MCF 10A (cell line): ENCODE results near the gene MEIS2. TPM values are rescaled to one million over a fixed set of nuclear protein-coding genes. Genes with fewer than 3 reads are reported as not detected.

ENCODE experiments used
- BruUV-seq: library from RNA; stranded (reverse); fragments of 400-500 nt; replicated peaks from 2 replicates; lab custom pipeline; 2021; lab: Mats Ljungman, UMichigan
- CTCF ChIA-PET: fragments of 300-600 bp; sonication (Branson Sonifier 250); formaldehyde crosslinking; extraction: SDS; loops from one replicate; lab custom pipeline; 2021; ENCODE audit warnings: antibody characterized with exemption, inconsistent platforms; lab: Yijun Ruan, JAX
- POLR2A ChIA-PET: fragments of 300-600, 350-650 bp; sonication (Branson Sonifier 250); formaldehyde crosslinking; extraction: SDS; loops from one replicate; lab custom pipeline; 2020; ENCODE audit warnings: antibody characterized with exemption, inconsistent platforms; lab: Yijun Ruan, JAX
- DNase-seq: peaks from one replicate; pipeline ENCODE4 v3.0.0-alpha.2; 2018; ENCODE audit not compliant: unreplicated experiment
- H3K27ac Mint-ChIP-seq: one replicate; pipeline ENCODE4 v1.8.0; 2022; ENCODE audit warnings: mild to moderate bottlenecking, low read depth, mixed read lengths; ENCODE audit not compliant: unreplicated experiment
- H3K27me3 Mint-ChIP-seq: one replicate; pipeline ENCODE4 v1.8.0; 2022; ENCODE audit warnings: mixed read lengths; ENCODE audit not compliant: insufficient read depth, unreplicated experiment
- H3K36me3 Mint-ChIP-seq: one replicate; pipeline ENCODE4 v1.8.0; 2022; ENCODE audit warnings: mild to moderate bottlenecking, moderate library complexity, mixed read lengths; ENCODE audit not compliant: insufficient read depth, unreplicated experiment
- H3K4me1 Mint-ChIP-seq: one replicate; pipeline ENCODE4 v1.8.0; 2022; ENCODE audit warnings: mixed read lengths; ENCODE audit not compliant: insufficient read depth, unreplicated experiment
- H3K4me3 Mint-ChIP-seq: one replicate; pipeline ENCODE4 v1.8.0; 2022; ENCODE audit warnings: mild to moderate bottlenecking, moderate library complexity, mixed read lengths; ENCODE audit not compliant: unreplicated experiment
- H3K9me3 Mint-ChIP-seq: one replicate; pipeline ENCODE4 v1.8.0; 2022; ENCODE audit warnings: mixed read lengths; ENCODE audit not compliant: unreplicated experiment
- CTCF ChIP-seq: fragments of 200-600 bp; IDR thresholded peaks from one replicate; pipeline ENCODE4 v1.8.0; 2022; ENCODE audit warnings: antibody characterized with exemption, mild to moderate bottlenecking; ENCODE audit not compliant: unreplicated experiment
- intact Hi-C: fragments of 100-400 bp; cut with micrococcal nuclease; formaldehyde crosslinking; loops from 2 replicates; pipeline ENCODE4 v1.14.1; 2022
- total RNA-seq: library from RNA; stranded (reverse); gene quantifications from 2 replicates; pipeline ENCODE4 v1.2.3, GENCODE V29; 2022

MEIS2 gene
- total RNA-seq, 1 experiment from 2014 or later: 6.9 TPM

GRCh38 chr15:37077623-37078351 is 22.6 kb downstream of the MEIS2 start:
- ChIA-PET POLR2A (interaction anchor here (1.2 kb wide), 1 partner anchor 10 kb away, joined by 3 read pairs; no protein-coding TSS in a partner anchor), CTCF (interaction anchor here (0.7 kb wide), 1 partner anchor 24 kb away, joined by 3 read pairs; no protein-coding TSS in a partner anchor)
- no peak for TF ChIP-seq CTCF
- Mint-ChIP-seq H3K36me3 (peaks cover 23% of the 10 kb centered on the region), H3K9me3 (no peaks in the 10 kb centered on the region), H3K27me3 (no peaks in the 10 kb centered on the region), H3K27ac (no peak overlapping the region), H3K4me3 (no peak overlapping the region), H3K4me1 (peaks cover 5% of the 10 kb centered on the region)
- no peak for DNase-seq
- no TSS peak for BruUV-seq
- intact Hi-C loops: no loop called here

GRCh38 chr15:37076543-37076942 is 23.8 kb downstream of the MEIS2 start:
- H3K4me1 Mint-ChIP-seq: peaks cover 5% of the 10 kb centered on the region
- BruUV-seq: no TSS peak
- H3K36me3 Mint-ChIP-seq: peaks cover 12% of the 10 kb centered on the region
- no peaks in the 10 kb centered on the region for H3K9me3 Mint-ChIP-seq
- H3K27me3 Mint-ChIP-seq: no peaks in the 10 kb centered on the region
- DNase-seq: no peak
- CTCF ChIA-PET: no interaction called here
- intact Hi-C loops: no loop called here
- no peak overlapping the region for H3K4me3 Mint-ChIP-seq
- no peak overlapping the region for H3K27ac Mint-ChIP-seq
- TF ChIP-seq CTCF: no peak
- POLR2A ChIA-PET: no interaction called here

GRCh38 chr15:37075777-37076176 is 24.6 kb downstream of the MEIS2 start:
- peaks cover 6% of the 10 kb centered on the region for H3K36me3 Mint-ChIP-seq
- DNase-seq: no peak
- H3K4me3 Mint-ChIP-seq: no peak overlapping the region
- intact Hi-C loops: no loop called here
- no peaks in the 10 kb centered on the region for H3K9me3 Mint-ChIP-seq
- TF ChIP-seq CTCF: no peak
- CTCF ChIA-PET: no interaction called here
- no TSS peak for BruUV-seq
- POLR2A ChIA-PET: no interaction called here
- no peaks in the 10 kb centered on the region for H3K27me3 Mint-ChIP-seq
- H3K27ac Mint-ChIP-seq: no peak overlapping the region
- H3K4me1 Mint-ChIP-seq: peaks cover 5% of the 10 kb centered on the region

- Mint-ChIP-seq H3K9me3 (no peaks in the 10 kb centered on the region), H3K27ac (no peak overlapping the region), H3K4me3 (no peak overlapping the region), H3K36me3 (peaks cover under 1% of the 10 kb centered on the region), H3K4me1 (peaks cover 5% of the 10 kb centered on the region), H3K27me3 (no peaks in the 10 kb centered on the region)
- BruUV-seq: no TSS peak
- CTCF ChIA-PET: interaction anchor here (0.8 kb wide), 1 partner anchor 9 kb away, joined by 4 read pairs; no protein-coding TSS in a partner anchor
- no peak for TF ChIP-seq CTCF
- intact Hi-C loops: no loop called here
- POLR2A ChIA-PET: no interaction called here
- no peak for DNase-seq
Observed at GRCh38 chr15:37072181-37072580, 28.2 kb downstream of the MEIS2 start.
